ENCODE measurements around the gene SFI1. TPM values are rescaled to one million over a fixed set of nuclear protein-coding genes. Genes with fewer than 3 reads are reported as not detected.
A peak's percentile ranks its signal among the peaks of the same experiment; 100 is the strongest.

SFI1 gene
- total RNA-seq, 4 donors from 2014 or later = 55.3 to 157 (median 90.1) TPM

GRCh38 chr22:31486951-31487350 lies 9.4 kb upstream of the SFI1 start:
- peaks cover 0 to 10% (median 0%) of the 10 kb centered on the region in 4 donors for H3K36me3 ChIP-seq
- no peak overlapping the region for H3K4me3 ChIP-seq
- H3K27me3 ChIP-seq = no peaks in the 10 kb centered on the region
- in situ Hi-C loops (cut with MboI; ENCODE audit: low pct_ligation_motif_present in 1 of 4, low pct_unique_long_range_greater_than_20kb in 1 of 4, low sequenced_read_pairs in 3 of 4) (loop anchor here in 1 of 4 donors (25.0 kb wide), 1 partner anchor 150 kb away; no protein-coding TSS in a partner anchor), intact Hi-C loops (cut with DNase I; ENCODE audit: low total_unique reads) (loop anchor here (5.0 kb wide), 1 partner anchor 140 kb away; no protein-coding TSS in a partner anchor)
- H3K27ac ChIP-seq = no peak overlapping the region
- peaks cover 16 to 30% (median 22%) of the 10 kb centered on the region in 4 donors for H3K4me1 ChIP-seq
- no peak for DNase-seq
- WGBS, 2 donors (ENCODE audit: low coverage in 1 of 2) = 92 to 100% methylated on average over 2 of the region's 2 CpGs
- no peak for TF ChIP-seq POLR2AphosphoS5 (IDR thresholded peaks at IDR 0.05)
- no peak for TF ChIP-seq EP300 (IDR thresholded peaks at IDR 0.05; ENCODE audit: low read depth)
- no peak for TF ChIP-seq CTCF (IDR thresholded peaks at IDR 0.05)
- no peak for TF ChIP-seq POLR2A (IDR thresholded peaks at IDR 0.05)
- no peaks in the 10 kb centered on the region for H3K9me3 ChIP-seq

DNA sequence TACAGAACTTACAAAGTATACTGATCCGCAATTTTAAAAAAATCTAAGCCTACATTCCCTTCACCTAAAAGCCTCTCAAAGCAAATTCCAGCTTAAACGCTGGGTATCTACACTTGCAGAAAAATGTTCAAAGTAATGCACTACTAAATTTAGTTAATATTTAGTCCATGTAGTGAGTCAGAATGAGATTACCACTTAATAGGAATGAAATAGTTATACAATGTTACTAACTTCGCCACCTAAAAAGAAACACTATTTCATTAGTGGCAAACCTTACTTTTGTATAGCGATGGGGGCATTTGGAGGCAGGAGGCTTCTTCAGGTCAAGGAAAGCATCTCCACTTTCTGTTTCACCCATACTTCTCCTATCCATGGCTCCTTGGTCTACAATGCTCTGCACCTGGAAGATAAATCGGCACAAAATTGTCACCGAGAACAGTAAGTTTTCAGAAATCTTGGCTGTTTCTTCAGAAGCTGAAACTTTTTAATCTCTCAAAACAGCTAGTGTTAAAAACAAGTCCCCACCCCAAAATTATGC lies 7.9 kb upstream of the SFI1 start:
- peaks cover 16 to 30% (median 22%) of the 10 kb centered on the region in 4 donors for H3K4me1 ChIP-seq

GRCh38 chr22:31488988-31489617 lies 7.2 kb upstream of the SFI1 start:
- DNase-seq = peak; percentile 39
- peak overlapping the region; percentile 93 to 99 (median 96) for H3K27ac ChIP-seq
- in situ Hi-C loops (cut with MboI; ENCODE audit: low pct_ligation_motif_present in 1 of 4, low pct_unique_long_range_greater_than_20kb in 1 of 4, low sequenced_read_pairs in 3 of 4) = loop anchor here in 1 of 4 donors (25.0 kb wide), 1 partner anchor 148 kb away; no protein-coding TSS in a partner anchor

More for the DNA sequence above, 7.9 kb upstream of the SFI1 start:
- Histone ChIP-seq H3K27me3 (no peaks in the 10 kb centered on the region), H3K27ac (peak overlapping the region; percentile 93 to 99 (median 96)), H3K4me3 (peak overlapping the region in 3 of 4 donors; percentile 85 to 94 (median 94)), H3K36me3 (peaks cover 0 to 10% (median 0%) of the 10 kb centered on the region in 4 donors), H3K9me3 (no peaks in the 10 kb centered on the region)
- intact Hi-C loops (cut with DNase I; ENCODE audit: low total_unique reads) = loop anchor here (5.0 kb wide), 1 partner anchor 139 kb away; no protein-coding TSS in a partner anchor
- no peak for DNase-seq
- WGBS, 2 donors (ENCODE audit: low coverage in 1 of 2) = 67 to 79% methylated on average over 4 to 6 of the region's 6 CpGs
- in situ Hi-C loops (cut with MboI; ENCODE audit: low pct_ligation_motif_present in 1 of 4, low pct_unique_long_range_greater_than_20kb in 1 of 4, low sequenced_read_pairs in 3 of 4) = loop anchor here in 1 of 4 donors (25.0 kb wide), 1 partner anchor 149 kb away; no protein-coding TSS in a partner anchor
- TF ChIP-seq EP300 (IDR thresholded peaks at IDR 0.05; ENCODE audit: low read depth) = no peak
- no peak for TF ChIP-seq CTCF (IDR thresholded peaks at IDR 0.05)

More at GRCh38 chr22:31488988-31489617, 7.2 kb upstream of the SFI1 start:
- H3K27me3 ChIP-seq = no peaks in the 10 kb centered on the region
- WGBS, 2 donors (ENCODE audit: low coverage in 1 of 2) = 0% methylated on average over 3 to 25 of the region's 61 CpGs
- TF ChIP-seq POLR2AphosphoS5 (IDR thresholded peaks at IDR 0.05) (no peak), CTCF (IDR thresholded peaks at IDR 0.05) (no peak), EP300 (IDR thresholded peaks at IDR 0.05; ENCODE audit: low read depth) (no peak), POLR2A (IDR thresholded peaks at IDR 0.05) (no peak)
- H3K9me3 ChIP-seq = no peaks in the 10 kb centered on the region
- H3K4me1 ChIP-seq = peaks cover 16 to 30% (median 22%) of the 10 kb centered on the region in 4 donors
- H3K4me3 ChIP-seq = peak overlapping the region; percentile 68 to 94 (median 90)
- H3K36me3 ChIP-seq = peaks cover 0 to 10% (median 0%) of the 10 kb centered on the region in 4 donors
- intact Hi-C loops (cut with DNase I; ENCODE audit: low total_unique reads) = loop anchor here (5.0 kb wide), 1 partner anchor 138 kb away; no protein-coding TSS in a partner anchor

All from transverse colon (tissue), 4 donors.